ENCODE results near the gene PHLDB2.
A peak's percentile ranks its signal among the peaks of the same experiment; 100 is the strongest.

The PHLDB2 gene

GRCh38 chr3:111851511-111851954 is 7.5 kb upstream of the PHLDB2 start:
- no peak for DNase-seq (ENCODE audit: low spot score)

- DNase-seq (ENCODE audit: low spot score): no peak
Observed at GRCh38 chr3:111852540-111852939, 6.5 kb upstream of the PHLDB2 start.

GRCh38 chr3:111853068-111853467 is 6.0 kb upstream of the PHLDB2 start:
- DNase-seq (ENCODE audit: low spot score): no peak

- no peak for DNase-seq (ENCODE audit: low spot score)
Observed at GRCh38 chr3:111854990-111855389, 4.1 kb upstream of the PHLDB2 start.

- no peak for DNase-seq (ENCODE audit: low spot score)
Observed at GRCh38 chr3:111856501-111856900, 2.6 kb upstream of the PHLDB2 start.

- no peak for DNase-seq (ENCODE audit: low spot score)
Observed at GRCh38 chr3:111857474-111857873, 1.6 kb upstream of the PHLDB2 start.

- DNase-seq (ENCODE audit: low spot score): no peak
Observed at GRCh38 chr3:111858642-111859041, 423 bp upstream of the PHLDB2 start.

- DNase-seq (ENCODE audit: low spot score): peak; percentile 82
Observed at GRCh38 chr3:111859974-111860859, 1.2 kb downstream of the PHLDB2 start.

GRCh38 chr3:111861391-111861790 is 2.3 kb downstream of the PHLDB2 start:
- DNase-seq (ENCODE audit: low spot score): no peak

- DNase-seq (ENCODE audit: low spot score): no peak
Observed at GRCh38 chr3:111862415-111862814, 3.4 kb downstream of the PHLDB2 start.

- DNase-seq (ENCODE audit: low spot score): no peak
Observed at GRCh38 chr3:111862974-111863373, 3.9 kb downstream of the PHLDB2 start.

- DNase-seq (ENCODE audit: low spot score): no peak
Observed at GRCh38 chr3:111863942-111864694, 5.1 kb downstream of the PHLDB2 start.

GRCh38 chr3:111864821-111865656 is 6.0 kb downstream of the PHLDB2 start:
- peak; percentile 36 for DNase-seq (ENCODE audit: low spot score)

GRCh38 chr3:111867889-111868426 is 8.9 kb downstream of the PHLDB2 start:
- no peak for DNase-seq (ENCODE audit: low spot score)

- DNase-seq (ENCODE audit: low spot score): no peak
Observed at GRCh38 chr3:111870620-111871019, 11.6 kb downstream of the PHLDB2 start.

GRCh38 chr3:111871809-111872623 is 13.0 kb downstream of the PHLDB2 start:
- no peak for DNase-seq (ENCODE audit: low spot score)

GRCh38 chr3:111872979-111873378 is 13.9 kb downstream of the PHLDB2 start:
- no peak for DNase-seq (ENCODE audit: low spot score)

- DNase-seq (ENCODE audit: low spot score): peak; percentile 44
Observed at GRCh38 chr3:111874177-111874820, 15.2 kb downstream of the PHLDB2 start.

- DNase-seq (ENCODE audit: low spot score): no peak
Observed at GRCh38 chr3:111881480-111881879, 22.4 kb downstream of the PHLDB2 start.

GRCh38 chr3:111882194-111882593 is 23.1 kb downstream of the PHLDB2 start:
- DNase-seq (ENCODE audit: low spot score): no peak

GRCh38 chr3:111882799-111883198 is 23.7 kb downstream of the PHLDB2 start:
- DNase-seq (ENCODE audit: low spot score): no peak

Measured in AG08396 (cell line).